OCI-LY3 (cell line): ENCODE measurements around the gene ARMC3.

ENCODE experiments used
- CTCF ChIP-seq: fragments of 200-600, 300-600 bp; sonication (generic); IDR thresholded peaks from 2 replicates; pipeline ENCODE4 v1.5.1; 2014; ENCODE audit warnings: antibody characterized with exemption, low read length, low read depth
- EZH2phosphoT487 ChIP-seq: fragments of 200-600 bp; shearing (Covaris generic); IDR thresholded peaks from 2 replicates; pipeline ENCODE4 v1.6.1; 2018; ENCODE audit warnings: antibody characterized with exemption, mixed run types, low read depth

- no peak for TF ChIP-seq CTCF
- TF ChIP-seq EZH2phosphoT487 = no peak
Observed at GRCh38 chr10:22962817-22963216, 35.0 kb downstream of the ARMC3 start.
